Neural crest cell (in vitro differentiated cells): ENCODE data around the gene USP6NL. TPM values are rescaled to one million over a fixed set of nuclear protein-coding genes. Genes with fewer than 3 reads are reported as not detected.

Experiments
- DNase-seq: peaks from one replicate; pipeline ENCODE4 v3.0.0; 2021; ENCODE audit warnings: low read depth, mixed read lengths, low spot score
- H3K27ac Mint-ChIP-seq: one replicate; pipeline ENCODE4 v1.8.0; 2021; ENCODE audit warnings: mild to moderate bottlenecking, mixed read lengths; ENCODE audit not compliant: unreplicated experiment
- H3K27me3 Mint-ChIP-seq: 2 replicates; pipeline ENCODE4 v1.8.0; 2021; ENCODE audit warnings: low read depth, mild to moderate bottlenecking, mixed read lengths
- H3K36me3 Mint-ChIP-seq: 2 replicates; pipeline ENCODE4 v1.8.0; 2021; ENCODE audit warnings: low read depth, mild to moderate bottlenecking, mixed read lengths
- H3K4me1 Mint-ChIP-seq: 2 replicates; pipeline ENCODE4 v1.8.0; 2021; ENCODE audit warnings: mixed read lengths
- H3K4me3 Mint-ChIP-seq: one replicate; pipeline ENCODE4 v1.8.0; 2021; ENCODE audit warnings: mild to moderate bottlenecking, mixed read lengths
- H3K9me3 Mint-ChIP-seq: 2 replicates; pipeline ENCODE4 v1.8.0; 2021; ENCODE audit warnings: mixed read lengths
- long read RNA-seq: library from polyadenylated mRNA; unstranded; transcript quantifications from one replicate; pipeline ENCODE4 v2.0.0, GENCODE V29; 2020
- total RNA-seq: library from RNA; stranded (reverse); gene quantifications from 2 replicates; pipeline ENCODE4 v1.2.1, GENCODE V29; 2021
- TF ChIP-seq, protein P1 (sequence below): fragments of 200-600 bp; sonication (generic); conservative IDR thresholded peaks from 2 replicates; pipeline ENCODE4 v1.5.0; 2021; ENCODE audit warnings: antibody characterized with exemption, mild to moderate bottlenecking

USP6NL gene
- 35.3 and 38.2 TPM in 2 replicates for total RNA-seq
- long read RNA-seq, transcript USP6NL-204 (3 exons, 1,823 nt), result major isoform, 10 of 24 reads
- long read RNA-seq, partial matches to known transcripts, result 4 of 24 reads
- long read RNA-seq, other reads (novel, unspliced or antisense), result 10 of 24 reads

DNA sequence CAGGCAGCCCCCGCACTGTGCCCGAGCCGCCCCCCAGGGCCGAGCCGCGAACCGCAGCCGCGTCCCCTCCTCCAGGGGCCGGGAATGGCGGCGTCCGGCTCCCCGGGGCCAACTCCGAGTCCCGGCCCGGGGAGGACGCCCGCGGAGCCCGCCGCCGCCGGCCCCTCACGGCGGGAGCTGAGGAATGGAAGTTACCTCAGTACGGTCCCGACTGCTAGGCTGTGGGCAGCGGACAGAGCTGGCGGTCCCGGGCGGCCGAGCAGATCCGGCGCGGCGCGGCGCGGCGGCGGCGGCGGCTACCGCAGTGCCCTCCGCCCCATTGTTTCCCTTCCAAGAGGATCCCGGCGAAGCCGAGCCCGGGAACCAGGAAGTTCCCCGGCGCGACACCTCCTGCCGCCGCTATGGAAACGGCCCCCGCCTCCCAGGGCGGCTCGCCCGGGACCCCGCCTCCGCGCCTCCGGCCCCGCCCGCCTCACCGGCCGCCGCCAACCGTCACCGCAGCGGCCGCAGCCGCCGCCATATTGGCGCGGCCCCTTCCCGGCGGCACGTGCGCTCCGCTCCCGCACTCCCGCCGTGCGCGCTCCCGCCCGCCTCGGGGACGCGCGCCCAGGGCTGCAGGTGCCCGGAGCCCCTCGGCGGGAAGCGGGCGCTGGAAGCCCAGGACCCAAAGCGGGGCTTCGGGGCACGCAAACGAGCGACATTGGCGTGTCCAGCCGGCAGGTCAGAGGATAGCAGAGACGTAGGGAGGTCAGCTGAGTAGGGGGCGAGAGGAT is at the start of gene USP6NL:
USP6NL (minus strand) TSS at position 403 of the 773 bp plus-strand sequence. CDS start 14,016 bp downstream, outside the sequence.
- Mint-ChIP-seq H3K27ac (peak within 1 kb of the TSS; percentile 83), H3K9me3 (no peaks in the 10 kb centered on the region), H3K4me3 (peak within 1 kb of the TSS; percentile 96), H3K4me1 (peaks cover 36% of the 10 kb centered on the region), H3K27me3 (no peaks in the 10 kb centered on the region), H3K36me3 (no peaks in the 10 kb centered on the region)
- TF ChIP-seq, protein P1, sequence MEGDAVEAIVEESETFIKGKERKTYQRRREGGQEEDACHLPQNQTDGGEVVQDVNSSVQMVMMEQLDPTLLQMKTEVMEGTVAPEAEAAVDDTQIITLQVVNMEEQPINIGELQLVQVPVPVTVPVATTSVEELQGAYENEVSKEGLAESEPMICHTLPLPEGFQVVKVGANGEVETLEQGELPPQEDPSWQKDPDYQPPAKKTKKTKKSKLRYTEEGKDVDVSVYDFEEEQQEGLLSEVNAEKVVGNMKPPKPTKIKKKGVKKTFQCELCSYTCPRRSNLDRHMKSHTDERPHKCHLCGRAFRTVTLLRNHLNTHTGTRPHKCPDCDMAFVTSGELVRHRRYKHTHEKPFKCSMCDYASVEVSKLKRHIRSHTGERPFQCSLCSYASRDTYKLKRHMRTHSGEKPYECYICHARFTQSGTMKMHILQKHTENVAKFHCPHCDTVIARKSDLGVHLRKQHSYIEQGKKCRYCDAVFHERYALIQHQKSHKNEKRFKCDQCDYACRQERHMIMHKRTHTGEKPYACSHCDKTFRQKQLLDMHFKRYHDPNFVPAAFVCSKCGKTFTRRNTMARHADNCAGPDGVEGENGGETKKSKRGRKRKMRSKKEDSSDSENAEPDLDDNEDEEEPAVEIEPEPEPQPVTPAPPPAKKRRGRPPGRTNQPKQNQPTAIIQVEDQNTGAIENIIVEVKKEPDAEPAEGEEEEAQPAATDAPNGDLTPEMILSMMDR, result no peak
- DNase-seq, result peak; percentile 77

DNA sequence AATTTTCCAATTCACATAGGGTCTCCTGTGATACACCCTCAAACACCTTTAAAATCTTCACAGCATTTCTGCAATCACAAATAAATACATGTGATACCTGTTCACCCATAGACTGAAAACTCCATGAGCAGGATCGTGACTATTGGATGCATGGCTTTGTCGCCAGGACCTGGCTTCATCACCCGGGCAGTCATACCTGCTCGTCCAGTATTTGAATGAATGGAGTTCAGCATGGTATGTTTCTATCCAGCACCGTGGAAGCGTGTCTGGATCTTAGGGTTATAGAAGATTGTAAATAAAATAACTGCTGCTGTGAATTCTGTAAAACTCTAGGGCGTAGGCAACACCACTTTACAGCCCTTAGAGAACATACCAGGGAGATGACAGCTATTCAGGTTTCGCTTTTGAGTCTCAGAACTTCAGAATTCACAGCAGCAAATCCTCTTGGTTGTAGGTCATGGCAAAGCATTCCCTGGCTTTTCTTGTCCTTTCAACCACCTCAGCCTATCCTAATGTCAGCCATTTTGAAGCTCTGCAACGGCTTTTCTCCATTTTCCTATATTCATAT is 47.4 kb upstream of the USP6NL start:
- Mint-ChIP-seq H3K4me1 (peaks cover 11% of the 10 kb centered on the region), H3K36me3 (no peaks in the 10 kb centered on the region), H3K9me3 (no peaks in the 10 kb centered on the region), H3K27ac (no peak overlapping the region), H3K4me3 (no peak overlapping the region), H3K27me3 (peaks cover 3% of the 10 kb centered on the region)
- TF ChIP-seq, protein P1, result no peak
- no peak for DNase-seq

DNA sequence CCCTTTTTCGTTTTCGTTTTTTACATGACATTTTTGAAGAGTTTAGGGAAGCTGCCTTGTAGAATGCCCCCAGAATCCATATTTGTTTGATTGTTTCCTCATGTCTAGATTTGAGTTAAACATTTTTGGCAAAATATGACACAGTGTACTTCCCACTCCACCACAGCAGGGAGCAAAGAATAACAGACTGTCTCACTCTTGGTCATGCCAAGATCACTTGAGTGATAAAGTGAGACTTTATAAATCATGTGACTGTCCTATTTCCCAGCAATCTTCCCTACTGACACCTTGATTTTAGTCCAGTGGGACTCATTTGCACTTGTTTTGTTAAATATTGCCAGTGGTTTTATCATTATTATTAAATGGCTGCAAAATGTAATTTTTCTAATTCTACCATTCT is 44.4 kb upstream of the USP6NL start:
- Mint-ChIP-seq H3K27me3 (peaks cover 6% of the 10 kb centered on the region), H3K4me3 (no peak overlapping the region), H3K4me1 (peaks cover 1% of the 10 kb centered on the region), H3K27ac (no peak overlapping the region), H3K9me3 (no peaks in the 10 kb centered on the region), H3K36me3 (no peaks in the 10 kb centered on the region)
- TF ChIP-seq, protein P1, result no peak
- DNase-seq, result no peak

DNA sequence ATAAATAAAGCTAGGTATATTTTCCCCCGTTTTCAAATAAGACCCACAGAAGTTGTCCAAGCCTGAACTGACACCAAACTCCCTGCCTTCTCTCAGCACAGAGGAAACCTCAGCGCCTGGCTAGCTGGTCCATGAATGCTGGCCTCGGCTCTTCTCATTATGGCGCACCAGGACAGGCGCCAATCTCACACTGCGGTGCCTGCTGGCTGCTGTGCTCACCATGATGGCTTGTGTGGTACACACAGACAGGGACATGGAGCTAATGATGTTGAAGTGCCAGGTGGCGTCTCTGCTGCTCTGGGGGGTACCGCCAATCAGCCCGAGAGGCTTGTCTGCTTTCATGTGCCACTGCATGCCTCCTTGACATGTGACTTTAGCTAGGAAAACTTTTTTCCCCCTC is 43.2 kb upstream of the USP6NL start:
- no peak overlapping the region for H3K27ac Mint-ChIP-seq
- peaks cover 6% of the 10 kb centered on the region for H3K27me3 Mint-ChIP-seq
- no peaks in the 10 kb centered on the region for H3K36me3 Mint-ChIP-seq
- no peaks in the 10 kb centered on the region for H3K4me1 Mint-ChIP-seq
- DNase-seq, result no peak
- TF ChIP-seq, protein P1, result no peak
- no peak overlapping the region for H3K4me3 Mint-ChIP-seq
- no peaks in the 10 kb centered on the region for H3K9me3 Mint-ChIP-seq

DNA sequence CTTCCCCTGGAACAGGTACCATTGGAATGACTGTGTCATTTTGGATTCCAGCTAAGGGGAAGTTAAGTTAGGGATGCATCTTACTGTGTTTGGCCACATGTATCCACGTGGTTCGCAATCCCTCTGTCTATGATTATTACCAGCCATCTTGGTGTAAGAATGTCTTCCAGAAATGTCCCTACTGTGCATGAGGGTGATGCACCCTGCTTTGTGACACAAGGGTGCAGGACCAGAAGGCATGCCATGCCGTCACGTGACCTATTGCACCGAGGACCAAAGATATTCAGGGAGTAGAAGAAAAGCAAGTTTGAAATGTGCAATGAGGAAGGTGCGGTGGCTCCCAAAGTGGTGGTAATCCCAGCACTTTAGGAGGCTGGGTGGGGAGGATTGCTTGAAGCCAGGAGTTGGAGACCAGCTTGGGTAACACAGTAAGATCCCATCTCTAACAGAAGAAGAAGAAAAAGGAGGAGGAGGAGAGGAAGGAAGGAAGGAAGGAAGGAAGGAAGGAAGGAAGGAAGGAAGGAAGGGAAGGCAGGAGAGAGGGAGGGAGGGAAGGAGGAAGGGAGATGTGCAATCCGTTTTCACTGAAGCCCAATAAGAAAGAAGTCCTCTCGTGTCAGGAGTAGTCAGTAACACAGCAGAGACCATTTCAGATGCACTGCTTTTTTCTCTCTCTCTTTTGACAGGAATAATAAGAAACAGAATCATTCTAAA is 42.5 kb upstream of the USP6NL start:
- Mint-ChIP-seq H3K27me3 (peaks cover 6% of the 10 kb centered on the region), H3K4me1 (no peaks in the 10 kb centered on the region), H3K36me3 (no peaks in the 10 kb centered on the region), H3K4me3 (no peak overlapping the region), H3K9me3 (no peaks in the 10 kb centered on the region), H3K27ac (no peak overlapping the region)
- DNase-seq, result no peak
- TF ChIP-seq, protein P1, result no peak
